NCI-H2107 (cell line): ENCODE data around the gene IDS.
A peak's percentile ranks its signal among the peaks of the same experiment; 100 is the strongest.
"Not testable (repeated sequence)": the region's sequence is repeated elsewhere in the genome, so short reads cannot be mapped to it uniquely, and the experiment has no call there.

ENCODE experiments used
- DNase-seq: peaks from one replicate; lab custom pipeline; 2025; lab: John Stamatoyannopoulos, UW

The IDS gene, protein sequence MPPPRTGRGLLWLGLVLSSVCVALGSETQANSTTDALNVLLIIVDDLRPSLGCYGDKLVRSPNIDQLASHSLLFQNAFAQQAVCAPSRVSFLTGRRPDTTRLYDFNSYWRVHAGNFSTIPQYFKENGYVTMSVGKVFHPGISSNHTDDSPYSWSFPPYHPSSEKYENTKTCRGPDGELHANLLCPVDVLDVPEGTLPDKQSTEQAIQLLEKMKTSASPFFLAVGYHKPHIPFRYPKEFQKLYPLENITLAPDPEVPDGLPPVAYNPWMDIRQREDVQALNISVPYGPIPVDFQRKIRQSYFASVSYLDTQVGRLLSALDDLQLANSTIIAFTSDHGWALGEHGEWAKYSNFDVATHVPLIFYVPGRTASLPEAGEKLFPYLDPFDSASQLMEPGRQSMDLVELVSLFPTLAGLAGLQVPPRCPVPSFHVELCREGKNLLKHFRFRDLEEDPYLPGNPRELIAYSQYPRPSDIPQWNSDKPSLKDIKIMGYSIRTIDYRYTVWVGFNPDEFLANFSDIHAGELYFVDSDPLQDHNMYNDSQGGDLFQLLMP

DNA sequence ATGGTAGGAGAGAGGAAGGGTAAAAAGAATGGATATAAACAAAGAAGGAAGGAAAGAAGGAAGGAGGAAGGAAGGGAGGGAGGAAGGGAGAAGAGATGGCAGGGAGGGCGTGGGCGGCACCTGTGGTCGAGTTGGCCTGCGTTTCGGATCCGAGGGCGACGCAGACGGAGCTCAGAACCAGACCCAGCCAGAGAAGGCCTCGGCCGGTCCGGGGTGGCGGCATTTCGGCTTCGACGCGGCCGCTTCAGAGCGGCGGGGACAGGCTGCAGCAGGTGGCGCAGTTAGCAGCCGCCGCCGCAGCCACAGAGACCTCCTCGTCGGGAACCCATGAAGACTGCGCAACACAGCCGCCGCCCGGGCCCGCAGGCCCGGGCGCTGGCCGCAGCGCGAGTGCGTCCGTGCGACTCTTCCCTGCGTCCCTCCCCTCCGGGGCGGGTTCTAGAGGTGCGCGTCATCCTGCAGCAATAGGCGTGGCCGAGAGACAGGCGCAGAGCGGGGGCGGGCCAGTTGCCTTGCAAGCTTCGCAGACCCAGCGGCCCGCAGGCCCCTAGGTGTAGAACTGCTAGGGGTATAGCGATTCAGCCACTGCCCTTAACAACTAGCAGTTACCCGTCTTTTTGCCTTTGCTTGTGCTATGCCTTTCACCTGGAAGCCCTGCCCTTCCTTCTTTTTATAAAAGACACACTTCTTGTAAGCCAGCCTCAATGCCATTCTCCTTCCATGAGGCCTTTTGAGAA lies at the start of gene IDS:
TSS of gene IDS (minus strand) at position 392 of the 737 bp plus-strand sequence. CDS start at position 223, 169 bp downstream.
- peak; percentile 76 for DNase-seq

DNA sequence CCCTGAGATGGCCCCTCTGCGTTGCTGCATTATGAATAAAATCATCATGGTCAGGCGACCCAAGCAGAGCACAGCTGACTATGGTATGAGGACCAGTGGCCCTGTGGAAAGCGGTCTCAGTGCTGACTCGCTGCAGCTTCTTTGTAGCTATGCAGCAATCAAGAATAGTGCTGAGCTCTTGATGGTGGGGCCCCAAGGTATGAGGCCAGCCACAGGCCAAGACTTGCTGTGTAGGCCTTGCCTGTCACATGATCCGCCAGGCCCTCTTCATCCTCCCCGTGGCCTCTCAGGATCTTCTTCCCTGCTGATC lies 46.8 kb upstream of the IDS start:
- not testable (repeated sequence) for DNase-seq

DNA sequence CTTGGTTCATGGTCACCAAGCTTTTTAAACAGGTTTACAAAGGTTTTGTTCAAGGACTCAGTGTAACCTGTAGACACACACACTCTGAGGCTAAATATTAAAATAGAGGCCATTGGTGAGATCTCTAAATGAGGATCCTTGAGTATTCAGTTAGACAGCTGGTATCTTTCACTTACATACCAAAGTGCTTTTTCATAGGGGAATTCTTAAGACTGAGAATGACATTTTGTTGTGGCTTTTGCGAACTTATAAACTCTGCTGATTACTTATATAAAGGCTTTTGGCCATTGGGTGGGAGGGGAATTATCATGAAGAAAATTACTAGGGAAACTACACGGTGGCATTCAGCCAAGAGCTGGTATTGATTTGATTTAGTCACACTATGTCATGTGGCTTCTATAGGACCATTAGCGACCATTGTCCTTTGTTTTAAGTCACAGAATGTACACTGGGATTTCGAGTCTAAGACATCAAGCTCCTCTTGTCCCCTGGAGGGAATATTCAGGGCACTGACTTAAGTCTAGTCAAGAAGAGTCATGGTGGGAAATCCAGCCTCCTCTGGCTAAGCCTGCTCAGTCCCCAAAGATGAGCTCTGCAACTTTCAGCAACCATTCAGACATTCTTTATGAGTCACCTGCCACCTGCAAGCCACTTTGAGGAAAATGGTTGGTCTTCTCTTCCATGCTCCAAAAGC lies 46.3 kb upstream of the IDS start:
- not testable (repeated sequence) for DNase-seq

DNA sequence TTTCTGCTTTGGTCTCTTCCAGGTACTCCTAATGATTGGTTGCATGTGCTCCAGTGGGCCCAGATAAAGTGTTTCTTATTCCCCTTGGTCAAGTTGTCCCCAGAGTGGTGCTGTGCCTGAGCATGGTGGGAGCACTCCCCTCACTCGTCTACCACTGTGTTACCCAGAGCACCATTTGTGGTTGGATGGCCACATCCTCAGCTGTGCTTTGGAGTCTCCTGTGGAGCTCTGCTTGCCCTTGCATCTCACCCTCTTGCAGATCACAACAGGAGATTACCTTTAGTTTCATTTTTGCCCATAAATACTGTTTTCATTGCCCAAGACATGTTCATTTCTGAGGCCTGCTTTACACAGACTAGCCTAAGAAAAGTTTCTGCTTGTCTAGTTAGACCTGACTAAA lies 45.3 kb upstream of the IDS start:
- not testable (repeated sequence) for DNase-seq

DNA sequence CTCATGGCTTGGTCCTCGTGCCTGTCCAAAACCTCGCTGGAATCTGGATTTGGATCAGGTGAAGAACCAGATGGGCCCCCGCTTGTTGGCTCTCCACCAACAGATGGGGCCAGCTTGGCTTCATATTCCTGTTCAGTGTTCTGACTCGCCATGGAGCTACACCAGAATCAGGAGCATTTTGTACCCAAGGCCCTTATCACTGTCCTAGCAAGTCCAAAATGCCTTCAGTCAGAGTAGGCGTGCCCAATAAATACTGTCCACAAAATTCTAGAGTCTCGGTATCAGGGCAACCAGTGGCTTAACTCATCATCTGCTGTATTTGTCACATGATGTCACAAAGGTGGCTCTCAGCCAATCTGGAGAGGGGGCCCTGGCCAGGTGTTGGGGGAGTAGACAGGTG lies 44.6 kb upstream of the IDS start, which contains the start of gene HSFX3:
TSS of gene HSFX3 (minus strand) at position 224 of the 400 bp plus-strand sequence. CDS start at position 152, 72 bp downstream.
- not testable (repeated sequence) for DNase-seq

DNA sequence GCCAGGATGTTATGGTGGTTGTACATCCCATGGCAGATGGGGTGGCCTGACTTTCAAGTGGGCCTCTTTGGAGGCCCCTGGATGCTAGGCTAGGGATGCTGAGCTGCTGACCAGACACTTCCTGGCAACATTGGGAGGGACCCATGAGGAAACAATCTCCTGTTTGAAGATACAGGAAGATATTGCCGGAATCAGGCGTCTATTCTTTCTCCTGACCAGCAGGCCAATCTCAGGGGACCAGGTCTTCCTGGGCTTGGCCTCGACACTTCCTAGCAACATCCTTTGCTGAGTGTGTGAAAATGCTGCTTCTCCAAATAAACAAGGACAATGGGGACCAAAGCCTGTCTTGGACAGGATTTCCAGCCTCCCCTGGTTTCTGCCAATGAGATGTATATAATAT lies 42.7 kb upstream of the IDS start:
- not testable (repeated sequence) for DNase-seq

DNA sequence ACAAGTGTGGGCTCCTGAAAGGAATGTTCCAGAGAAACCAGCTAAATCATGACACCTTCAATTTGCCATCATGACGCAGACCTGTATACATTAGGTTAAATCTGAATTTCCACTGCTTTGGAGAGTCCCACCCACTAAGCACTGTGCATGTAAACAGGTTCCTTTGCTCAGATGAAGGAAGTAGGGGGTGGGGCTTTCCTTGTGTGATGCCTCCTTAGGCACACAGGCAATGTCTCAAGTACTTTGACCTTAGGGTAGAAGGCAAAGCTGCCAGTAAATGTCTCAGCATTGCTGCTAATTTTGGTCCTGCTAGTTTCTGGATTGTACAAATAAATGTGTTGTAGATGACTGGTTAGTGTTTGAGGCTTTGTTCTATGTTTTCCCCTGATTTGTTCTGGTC lies 41.9 kb upstream of the IDS start:
- not testable (repeated sequence) for DNase-seq

DNA sequence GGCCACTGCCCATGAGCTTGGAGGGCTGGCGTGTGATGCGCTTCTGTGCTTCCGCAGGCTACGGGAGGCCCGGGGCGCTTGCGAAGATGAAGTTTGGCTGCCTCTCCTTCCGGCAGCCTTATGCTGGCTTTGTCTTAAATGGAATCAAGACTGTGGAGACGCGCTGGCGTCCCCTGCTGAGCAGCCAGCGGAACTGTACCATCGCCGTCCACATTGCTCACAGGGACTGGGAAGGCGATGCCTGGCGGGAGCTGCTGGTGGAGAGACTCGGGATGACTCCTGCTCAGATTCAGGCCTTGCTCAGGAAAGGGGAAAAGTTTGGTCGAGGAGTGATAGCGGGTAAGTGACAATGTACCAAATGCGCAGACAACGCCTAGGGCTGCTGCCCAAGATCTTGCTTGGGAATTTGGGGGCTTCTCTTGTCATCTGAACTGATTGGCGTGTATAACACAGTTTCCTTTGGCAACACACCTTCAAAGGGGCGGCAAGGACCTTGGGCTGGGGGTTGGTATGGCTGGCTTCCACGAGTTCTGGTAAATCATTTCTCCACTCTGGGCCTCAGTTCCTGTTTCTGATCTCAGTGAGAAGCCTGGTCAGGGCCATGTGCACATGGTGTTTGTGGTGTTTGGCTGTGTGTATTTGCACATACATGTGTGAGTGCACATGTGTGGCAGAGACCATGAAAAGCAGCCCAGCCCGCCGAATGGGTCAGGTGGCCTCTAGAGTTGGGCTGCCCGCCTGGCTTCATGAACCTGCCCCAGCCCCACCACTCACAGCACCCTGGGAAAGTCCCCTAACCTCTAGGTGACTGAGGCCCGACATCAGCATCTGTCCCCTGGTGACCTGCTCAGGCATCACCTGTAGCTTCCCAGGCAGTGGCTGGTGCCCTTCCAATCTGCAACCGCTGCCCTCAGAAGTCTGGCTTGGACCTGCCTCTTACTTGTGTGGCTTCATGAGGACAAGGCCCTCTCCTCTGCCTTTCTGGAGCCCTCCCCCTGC lies 40.7 kb upstream of the IDS start:
- not testable (repeated sequence) for DNase-seq

DNA sequence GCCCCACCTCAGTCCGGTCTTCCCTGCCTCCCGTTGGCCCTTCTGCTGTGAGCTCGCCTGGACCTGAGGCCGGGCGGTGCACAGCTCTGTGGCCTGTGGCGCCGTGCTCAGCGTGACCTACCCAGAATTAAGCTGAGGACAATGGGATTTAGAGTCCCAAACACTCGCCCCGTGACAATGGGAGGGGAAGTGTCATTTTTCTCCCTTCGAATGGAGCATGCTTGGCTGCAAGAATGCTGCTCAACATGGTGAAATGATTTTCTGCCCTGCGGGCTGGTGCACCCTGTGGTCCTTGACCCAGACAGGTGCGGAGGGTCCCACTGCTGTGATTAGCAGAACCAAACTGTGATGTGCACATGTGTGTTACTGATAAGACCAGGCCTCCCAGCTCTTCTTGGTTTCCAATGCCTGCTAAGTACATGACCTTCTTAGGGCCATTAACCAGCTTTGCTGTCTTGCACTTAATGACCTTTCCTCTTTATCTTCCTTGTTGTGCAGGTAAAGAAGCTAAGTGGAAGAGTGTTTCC lies 36.5 kb upstream of the IDS start:
- no peak for DNase-seq

DNA sequence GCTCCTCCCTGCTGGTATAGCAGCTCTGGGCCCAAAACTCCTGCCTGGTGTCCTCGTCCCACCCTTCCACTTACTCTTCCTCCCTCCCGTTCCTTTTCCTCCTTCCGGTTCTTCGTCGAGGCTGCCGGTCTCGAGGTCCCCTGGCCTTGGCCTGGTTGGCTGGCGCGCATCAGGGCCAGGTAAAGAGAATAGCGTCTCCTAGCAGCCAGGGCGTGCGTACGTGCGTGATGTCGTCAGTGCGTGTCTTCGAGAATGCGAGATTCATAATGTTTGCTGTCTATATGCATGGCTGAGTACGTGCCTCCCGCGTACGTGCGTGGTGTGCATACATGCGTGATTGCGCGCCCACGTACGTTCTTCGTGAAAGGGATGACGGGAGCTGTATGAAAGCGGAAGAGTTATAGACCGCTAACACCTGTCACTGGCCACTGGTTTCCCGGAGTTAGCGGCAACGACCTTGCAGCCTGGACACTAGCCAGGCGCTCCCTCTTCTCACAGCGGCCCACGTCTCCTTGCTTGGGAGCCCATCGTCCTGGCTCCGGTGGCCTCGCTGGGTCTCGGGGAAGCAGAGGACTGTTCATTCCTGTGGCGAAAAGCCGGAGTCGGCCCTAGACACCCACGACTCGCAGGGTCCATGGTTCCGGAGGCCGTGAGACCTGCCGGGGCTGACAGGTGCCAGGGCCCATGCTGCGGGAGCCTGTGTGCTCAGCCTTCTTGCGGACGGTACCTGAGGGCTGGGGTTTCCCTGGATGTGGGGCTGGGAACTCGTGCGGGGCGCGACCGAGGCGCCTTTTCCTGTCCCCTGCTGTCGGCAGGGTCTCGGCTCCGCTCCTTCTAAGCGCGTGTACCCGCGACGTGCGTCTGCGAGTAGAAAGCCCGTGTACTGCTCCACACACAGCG lies 35.8 kb upstream of the IDS start, which contains the start of gene EOLA1:
TSS of gene EOLA1 (plus strand) at position 392 of the 900 bp plus-strand sequence. CDS start 4,619 bp downstream, outside the sequence.
- peak; percentile 90 for DNase-seq

DNA sequence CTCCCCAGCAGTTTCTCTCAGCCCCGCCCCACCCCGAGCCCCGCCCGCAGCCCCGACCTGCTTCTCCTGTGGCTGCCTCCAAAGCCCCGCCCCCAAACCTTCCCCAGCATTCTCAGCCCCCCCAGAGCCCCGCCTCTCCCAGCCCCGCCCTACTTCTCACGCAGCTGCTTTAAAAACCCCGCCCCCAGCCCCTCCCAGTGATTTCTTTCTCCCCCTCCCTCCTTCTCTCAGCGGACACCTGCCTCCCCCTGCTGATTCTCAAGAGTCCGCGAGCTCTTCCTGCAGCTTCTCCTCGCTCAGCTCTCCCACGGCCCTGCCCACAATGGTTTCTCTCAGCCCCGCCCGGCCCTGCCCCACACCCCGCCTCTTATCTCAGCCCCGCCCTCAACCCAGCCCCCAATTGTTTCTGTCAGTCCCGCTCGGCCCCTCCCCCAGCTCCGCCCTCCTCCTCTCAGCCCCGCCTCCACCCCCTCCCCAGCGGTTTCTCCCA lies 35.1 kb upstream of the IDS start:
- DNase-seq: peak; percentile 95

DNA sequence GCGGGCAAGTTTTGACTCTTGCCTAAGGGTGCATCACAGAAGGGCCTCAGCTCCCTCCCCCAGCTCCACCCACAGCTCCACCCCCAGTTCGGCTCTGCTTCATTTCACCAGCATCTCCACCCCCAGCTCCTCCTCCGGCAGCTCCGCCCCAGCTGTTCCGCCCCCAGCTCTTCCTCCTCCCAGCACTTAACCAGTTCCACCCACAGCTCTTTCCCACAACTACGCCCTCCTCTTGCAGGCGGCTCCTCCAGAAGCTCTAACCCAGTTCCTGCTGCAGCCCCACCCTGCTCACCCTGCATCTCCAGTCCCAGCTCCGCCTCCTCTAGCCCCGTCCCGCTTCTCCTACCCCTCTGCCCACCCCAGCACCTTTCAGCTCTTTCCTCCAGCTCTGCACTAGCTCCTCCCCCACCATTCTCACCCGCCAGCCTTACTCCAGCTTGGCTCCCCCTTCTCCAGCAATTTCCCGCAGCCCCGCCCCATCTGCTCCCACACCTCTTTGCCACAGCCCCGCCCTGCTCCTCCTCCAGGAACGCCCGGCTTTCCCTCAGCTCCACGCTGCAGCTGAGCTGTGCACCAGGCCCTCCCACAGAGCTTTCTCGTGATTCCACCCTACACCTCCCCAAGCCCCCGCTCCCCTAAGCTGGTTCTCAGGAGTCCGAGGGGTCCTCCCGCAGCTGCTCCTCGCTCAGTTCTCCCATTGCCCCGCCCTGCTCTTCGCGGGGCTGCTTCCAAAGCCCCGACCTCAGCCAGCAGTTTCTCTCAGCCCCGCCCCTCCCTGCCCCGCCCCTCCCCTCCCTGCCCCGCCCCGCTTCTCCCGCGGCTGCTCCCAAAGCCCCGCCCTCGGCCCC lies 34.4 kb upstream of the IDS start:
- peak; percentile 74 for DNase-seq

DNA sequence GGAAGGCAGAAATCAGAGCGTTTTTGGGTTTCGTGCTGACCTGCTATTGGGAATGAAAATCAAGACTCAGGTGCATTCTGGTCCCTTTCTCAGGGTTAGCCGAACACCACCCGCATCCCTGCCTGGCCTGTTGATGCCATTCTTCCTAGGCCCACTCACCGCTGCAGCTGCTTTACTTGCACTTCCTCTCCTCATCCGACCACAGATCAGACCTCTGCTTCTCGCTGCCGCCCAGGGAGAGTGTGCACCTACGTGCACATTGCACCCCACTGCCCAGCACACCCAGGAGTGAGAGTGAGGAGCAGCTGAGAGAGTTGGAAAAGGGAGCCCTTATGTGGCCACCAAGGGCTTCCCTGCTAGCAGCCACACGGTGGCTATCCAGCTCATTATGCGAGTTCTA lies 32.4 kb upstream of the IDS start:
- not testable (repeated sequence) for DNase-seq

DNA sequence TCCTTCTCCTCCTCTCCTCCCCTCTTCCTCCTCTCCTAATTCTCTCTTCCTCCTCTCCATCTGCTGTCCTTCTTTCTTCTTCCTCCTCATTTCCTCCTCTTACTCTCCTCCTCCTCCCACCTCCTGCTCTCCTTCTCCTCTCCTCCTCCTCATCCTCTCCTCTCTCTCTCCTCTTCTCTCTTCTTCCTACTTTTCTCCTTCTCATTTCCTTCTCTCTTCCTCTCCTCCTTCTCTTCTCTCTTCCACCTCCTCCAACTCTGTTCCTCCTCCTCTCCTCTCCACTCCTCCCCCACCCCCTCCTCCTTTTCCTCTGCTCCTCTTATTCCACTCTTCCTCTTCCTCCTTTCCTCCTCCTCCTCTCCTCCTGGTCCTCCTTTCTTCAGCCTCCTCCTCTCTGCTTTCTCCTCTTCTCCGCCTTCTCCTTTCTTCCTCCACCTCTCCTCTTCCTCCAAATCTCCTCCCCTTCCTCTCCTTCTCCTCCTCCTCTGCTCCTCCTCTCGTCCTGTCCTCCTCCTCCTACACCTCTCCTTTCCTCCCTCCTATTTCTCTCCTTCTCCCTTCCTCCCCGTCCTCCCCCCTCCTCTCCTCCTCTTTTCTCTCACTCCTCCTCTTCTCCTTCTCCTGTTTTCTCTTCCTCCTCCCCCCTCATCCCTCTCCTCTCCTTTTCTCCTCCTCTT lies 30.0 kb upstream of the IDS start:
- not testable (repeated sequence) for DNase-seq

DNA sequence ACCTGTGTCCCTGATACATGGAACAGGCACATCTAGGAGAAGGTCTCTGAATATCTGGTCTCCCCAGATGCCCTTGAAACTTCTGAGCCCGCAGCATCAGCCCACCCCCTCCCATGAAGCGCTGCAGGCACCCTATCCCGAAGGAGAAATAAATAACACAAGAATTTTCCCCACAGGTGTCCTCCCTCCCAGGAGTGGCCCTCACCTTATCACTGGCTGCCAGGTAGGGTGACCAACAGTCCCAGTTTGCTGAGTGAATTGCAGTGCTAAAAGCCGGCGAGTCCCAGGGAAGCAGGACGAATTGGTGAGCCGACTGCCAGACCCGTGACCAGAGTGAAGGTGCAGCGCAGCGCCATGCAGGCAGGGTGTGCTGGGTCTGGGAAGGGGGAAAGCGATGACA lies 28.9 kb upstream of the IDS start:
- DNase-seq: not testable (repeated sequence)

DNA sequence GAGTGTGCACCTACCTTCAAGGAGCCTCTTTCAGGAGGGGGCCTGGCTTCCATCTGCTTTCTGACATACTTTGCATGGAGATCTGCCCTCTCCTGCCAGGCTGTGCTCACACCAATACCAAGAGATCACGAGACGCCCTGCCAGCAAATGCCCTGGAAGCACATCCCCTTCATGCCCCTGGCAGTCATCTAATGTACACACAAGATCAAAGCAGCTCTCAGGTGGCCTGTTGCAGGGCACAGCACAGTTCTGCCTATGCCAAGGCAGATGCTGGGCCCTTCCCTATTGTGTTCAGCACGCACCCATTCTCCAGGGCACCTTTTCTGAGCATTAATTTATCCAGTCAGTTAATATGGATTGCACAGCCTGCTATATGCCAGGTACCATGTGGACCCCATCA lies 27.8 kb upstream of the IDS start:
- not testable (repeated sequence) for DNase-seq

DNA sequence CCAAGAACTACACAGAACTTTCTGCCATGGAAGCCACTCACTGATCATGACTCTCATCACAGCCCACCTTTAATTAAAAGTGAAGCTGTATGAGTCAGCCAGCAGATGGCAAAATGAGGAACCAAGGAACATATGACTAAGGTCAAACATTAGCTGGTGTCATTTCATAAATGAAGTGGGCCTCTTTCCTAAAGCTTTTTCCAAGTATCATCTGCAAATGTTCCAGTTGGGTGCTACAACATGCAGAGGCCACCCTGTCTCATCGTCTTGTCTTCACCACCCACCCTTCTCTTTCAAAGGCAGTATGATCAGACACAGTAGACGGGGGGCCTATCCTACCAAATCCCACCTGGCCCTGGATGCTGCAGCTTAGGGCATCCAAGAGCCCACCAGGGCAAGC lies 26.5 kb upstream of the IDS start:
- no peak for DNase-seq

DNA sequence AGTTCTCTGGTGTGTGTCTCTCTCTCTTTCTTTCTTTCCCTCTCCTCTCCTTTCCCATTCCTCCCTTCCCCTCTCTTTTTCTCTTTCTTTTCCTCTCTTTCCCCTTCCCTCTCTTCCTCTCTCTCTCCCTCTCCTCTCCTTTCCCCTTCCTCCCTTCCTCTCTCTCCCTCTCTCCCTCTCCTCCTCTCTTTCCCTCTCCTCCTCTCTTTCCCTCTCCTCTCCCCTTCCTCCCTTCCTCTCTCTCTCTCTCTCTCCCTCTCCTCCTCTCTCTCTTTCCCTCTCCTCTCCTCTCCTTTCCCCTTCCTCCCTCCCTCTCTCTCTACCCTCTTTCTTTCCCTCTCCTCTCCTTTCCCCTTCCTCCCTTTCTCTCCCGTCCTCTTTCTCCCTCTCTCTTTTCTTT lies 23.3 kb upstream of the IDS start:
- DNase-seq: no peak
